ENCODE results near the gene SMOC2. TPM values are rescaled to one million over a fixed set of nuclear protein-coding genes. Genes with fewer than 3 reads are reported as not detected.
A peak's percentile ranks its signal among the peaks of the same experiment; 100 is the strongest.

Gene SMOC2
- total RNA-seq, 4 donors from 2014 or later, result 10.7 to 14.9 (median 13.7) TPM

DNA sequence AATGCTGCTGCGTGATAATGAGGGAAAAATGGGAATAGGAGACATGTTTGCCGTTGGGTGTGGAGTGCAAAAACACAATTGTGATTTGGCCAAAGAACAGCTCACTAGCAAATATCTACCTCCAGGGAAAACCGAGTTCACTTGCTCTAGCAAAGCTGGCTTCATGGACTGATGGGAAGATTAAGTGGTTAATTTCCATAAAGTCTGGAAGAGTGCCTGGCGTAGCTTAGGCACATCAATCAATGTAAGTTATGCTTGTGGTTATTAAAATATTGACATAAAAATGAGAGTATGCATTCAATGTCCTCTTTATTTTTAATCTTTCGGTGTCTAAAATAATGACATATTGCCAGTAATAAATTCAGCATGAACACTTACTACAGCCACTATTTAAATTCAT is 267.5 kb downstream of the SMOC2 start:
- Histone ChIP-seq H3K27me3 (no peaks in the 10 kb centered on the region), H3K27ac (no peak overlapping the region), H3K4me3 (no peak overlapping the region), H3K4me1 (no peaks in the 10 kb centered on the region), H3K36me3 (no peaks in the 10 kb centered on the region), H3K9me3 (no peaks in the 10 kb centered on the region)
- no peak for TF ChIP-seq POLR2A (IDR thresholded peaks at IDR 0.05)
- TF ChIP-seq, protein P1, sequence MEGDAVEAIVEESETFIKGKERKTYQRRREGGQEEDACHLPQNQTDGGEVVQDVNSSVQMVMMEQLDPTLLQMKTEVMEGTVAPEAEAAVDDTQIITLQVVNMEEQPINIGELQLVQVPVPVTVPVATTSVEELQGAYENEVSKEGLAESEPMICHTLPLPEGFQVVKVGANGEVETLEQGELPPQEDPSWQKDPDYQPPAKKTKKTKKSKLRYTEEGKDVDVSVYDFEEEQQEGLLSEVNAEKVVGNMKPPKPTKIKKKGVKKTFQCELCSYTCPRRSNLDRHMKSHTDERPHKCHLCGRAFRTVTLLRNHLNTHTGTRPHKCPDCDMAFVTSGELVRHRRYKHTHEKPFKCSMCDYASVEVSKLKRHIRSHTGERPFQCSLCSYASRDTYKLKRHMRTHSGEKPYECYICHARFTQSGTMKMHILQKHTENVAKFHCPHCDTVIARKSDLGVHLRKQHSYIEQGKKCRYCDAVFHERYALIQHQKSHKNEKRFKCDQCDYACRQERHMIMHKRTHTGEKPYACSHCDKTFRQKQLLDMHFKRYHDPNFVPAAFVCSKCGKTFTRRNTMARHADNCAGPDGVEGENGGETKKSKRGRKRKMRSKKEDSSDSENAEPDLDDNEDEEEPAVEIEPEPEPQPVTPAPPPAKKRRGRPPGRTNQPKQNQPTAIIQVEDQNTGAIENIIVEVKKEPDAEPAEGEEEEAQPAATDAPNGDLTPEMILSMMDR (IDR thresholded peaks at IDR 0.05), result no peak
- no peak for DNase-seq

DNA sequence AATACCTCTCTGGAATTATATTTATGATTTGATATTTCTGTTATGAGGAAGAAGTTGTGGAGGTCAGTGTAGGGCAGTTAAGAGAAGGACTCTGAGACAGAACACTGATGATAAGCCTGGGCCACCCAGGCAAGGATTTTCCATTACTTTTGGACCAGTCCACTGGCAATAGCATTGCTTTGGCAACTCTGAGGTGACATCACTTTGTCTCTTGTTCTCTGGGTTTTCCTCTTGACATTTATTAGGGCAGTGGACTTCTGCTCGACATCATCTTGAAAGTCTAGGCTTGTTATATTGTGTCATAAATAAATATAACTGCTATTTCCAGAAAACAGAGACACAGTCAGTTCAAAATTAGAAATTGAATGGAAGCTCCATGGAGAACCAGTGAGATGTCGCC is 268.0 kb downstream of the SMOC2 start:
- Histone ChIP-seq H3K27me3 (no peaks in the 10 kb centered on the region), H3K27ac (no peak overlapping the region), H3K4me1 (no peaks in the 10 kb centered on the region), H3K36me3 (no peaks in the 10 kb centered on the region), H3K4me3 (no peak overlapping the region), H3K9me3 (no peaks in the 10 kb centered on the region)
- TF ChIP-seq, protein P1 (IDR thresholded peaks at IDR 0.05), result no peak
- no peak for TF ChIP-seq POLR2A (IDR thresholded peaks at IDR 0.05)
- DNase-seq, result no peak

DNA sequence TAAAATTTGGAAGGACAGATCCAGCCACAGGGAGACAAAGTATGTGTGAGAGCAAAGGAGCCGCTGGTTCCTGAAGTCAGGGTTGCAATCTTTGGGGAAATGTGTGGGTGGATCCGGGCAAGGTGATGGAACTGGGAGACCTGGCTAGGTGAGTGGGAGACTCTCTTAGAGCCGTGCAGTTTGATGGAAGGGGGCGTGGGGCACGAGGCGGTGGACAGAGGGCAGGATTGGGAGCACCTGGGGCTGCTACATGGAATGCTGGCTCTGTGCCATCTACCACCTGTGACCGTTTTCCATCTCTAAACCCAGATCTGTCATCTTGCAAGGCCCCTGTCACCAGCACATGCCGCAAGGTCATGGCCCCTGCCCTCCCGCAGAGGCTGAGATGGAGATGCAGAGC is 268.4 kb downstream of the SMOC2 start:
- Histone ChIP-seq H3K4me1 (no peaks in the 10 kb centered on the region), H3K4me3 (no peak overlapping the region), H3K36me3 (no peaks in the 10 kb centered on the region), H3K27ac (no peak overlapping the region), H3K9me3 (no peaks in the 10 kb centered on the region), H3K27me3 (no peaks in the 10 kb centered on the region)
- TF ChIP-seq, protein P1 (IDR thresholded peaks at IDR 0.05), result no peak
- no peak for TF ChIP-seq POLR2A (IDR thresholded peaks at IDR 0.05)
- DNase-seq, result peak in 1 of 3 donors; percentile 35

DNA sequence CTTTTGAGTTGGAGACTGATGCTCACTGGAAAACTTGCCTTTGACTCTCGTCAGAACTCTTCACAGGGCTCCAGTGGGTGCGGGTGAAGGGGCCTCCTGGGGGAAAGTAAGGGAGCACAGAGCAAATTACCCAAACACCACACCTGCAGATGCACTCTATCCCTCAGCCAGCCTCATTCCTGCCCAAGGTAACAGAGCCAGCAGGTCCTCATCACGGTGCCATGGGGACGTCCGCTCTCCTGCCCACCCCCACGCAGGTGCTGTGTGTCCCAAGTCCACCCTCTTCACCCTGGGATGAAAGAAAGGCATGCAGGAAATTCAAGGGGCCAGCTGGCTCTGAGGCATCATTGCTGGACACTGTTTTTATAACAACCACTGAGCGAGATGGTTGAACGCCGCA is 269.0 kb downstream of the SMOC2 start:
- Histone ChIP-seq H3K27me3 (no peaks in the 10 kb centered on the region), H3K4me3 (no peak overlapping the region), H3K36me3 (no peaks in the 10 kb centered on the region), H3K4me1 (no peaks in the 10 kb centered on the region), H3K9me3 (no peaks in the 10 kb centered on the region), H3K27ac (no peak overlapping the region)
- no peak for TF ChIP-seq POLR2A (IDR thresholded peaks at IDR 0.05)
- TF ChIP-seq, protein P1 (IDR thresholded peaks at IDR 0.05), result no peak
- DNase-seq, result no peak

DNA sequence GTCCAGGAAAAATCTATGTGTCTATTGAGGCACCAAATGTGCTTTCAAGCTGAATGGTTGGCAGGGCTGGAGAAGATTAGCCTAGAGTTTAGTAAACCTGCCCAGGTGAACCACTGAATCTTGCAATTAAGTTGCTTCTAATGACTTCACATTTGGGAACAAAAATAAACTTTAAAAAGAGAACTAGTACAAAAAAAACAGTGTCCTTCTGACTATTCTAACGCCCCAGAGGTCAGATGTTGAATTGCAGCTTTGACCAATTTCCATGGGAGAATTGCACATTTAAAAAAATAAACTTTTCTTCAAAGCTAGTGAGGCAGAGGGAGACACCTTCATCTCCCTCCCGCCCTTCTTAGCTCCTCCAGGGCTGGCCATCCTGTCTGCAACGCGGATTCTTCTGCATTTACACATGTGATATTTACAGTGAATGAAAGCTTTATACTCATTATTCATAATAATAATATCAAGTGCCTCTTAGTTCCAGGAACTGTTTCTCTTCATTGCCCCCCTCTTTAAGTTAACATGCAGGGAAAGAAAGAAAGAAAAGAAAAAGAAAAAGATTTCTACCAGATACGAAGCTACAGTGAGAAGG is 270.2 kb downstream of the SMOC2 start:
- Histone ChIP-seq H3K27me3 (no peaks in the 10 kb centered on the region), H3K9me3 (no peaks in the 10 kb centered on the region), H3K36me3 (no peaks in the 10 kb centered on the region), H3K27ac (no peak overlapping the region), H3K4me1 (no peaks in the 10 kb centered on the region), H3K4me3 (no peak overlapping the region)
- TF ChIP-seq POLR2A (IDR thresholded peaks at IDR 0.05), result no peak
- TF ChIP-seq, protein P1 (IDR thresholded peaks at IDR 0.05), result peak in 5 of 6 experiments; percentile 20 to 36 (median 32)
- DNase-seq, result no peak

All from Peyer's patch (tissue), 4 donors.